Measurements from ENCODE around the gene RBM47.

DNA sequence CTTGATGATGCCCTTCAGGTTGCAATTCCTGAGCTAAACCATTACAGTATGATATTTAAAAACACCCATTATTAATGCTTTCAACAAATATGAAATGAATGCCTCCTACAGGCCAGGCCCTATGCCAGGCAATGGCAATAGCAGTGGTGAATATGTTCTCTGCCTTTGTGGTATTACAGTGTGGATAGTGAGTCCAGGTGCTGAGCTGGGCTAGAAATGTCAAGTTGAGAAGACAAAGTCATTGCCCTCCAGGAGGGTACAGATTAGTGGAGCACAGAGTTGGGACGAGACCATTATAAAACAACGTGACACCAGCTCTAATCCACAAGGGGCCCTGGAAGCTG is 81.9 kb downstream of the RBM47 start:
- TF ChIP-seq, protein P1, sequence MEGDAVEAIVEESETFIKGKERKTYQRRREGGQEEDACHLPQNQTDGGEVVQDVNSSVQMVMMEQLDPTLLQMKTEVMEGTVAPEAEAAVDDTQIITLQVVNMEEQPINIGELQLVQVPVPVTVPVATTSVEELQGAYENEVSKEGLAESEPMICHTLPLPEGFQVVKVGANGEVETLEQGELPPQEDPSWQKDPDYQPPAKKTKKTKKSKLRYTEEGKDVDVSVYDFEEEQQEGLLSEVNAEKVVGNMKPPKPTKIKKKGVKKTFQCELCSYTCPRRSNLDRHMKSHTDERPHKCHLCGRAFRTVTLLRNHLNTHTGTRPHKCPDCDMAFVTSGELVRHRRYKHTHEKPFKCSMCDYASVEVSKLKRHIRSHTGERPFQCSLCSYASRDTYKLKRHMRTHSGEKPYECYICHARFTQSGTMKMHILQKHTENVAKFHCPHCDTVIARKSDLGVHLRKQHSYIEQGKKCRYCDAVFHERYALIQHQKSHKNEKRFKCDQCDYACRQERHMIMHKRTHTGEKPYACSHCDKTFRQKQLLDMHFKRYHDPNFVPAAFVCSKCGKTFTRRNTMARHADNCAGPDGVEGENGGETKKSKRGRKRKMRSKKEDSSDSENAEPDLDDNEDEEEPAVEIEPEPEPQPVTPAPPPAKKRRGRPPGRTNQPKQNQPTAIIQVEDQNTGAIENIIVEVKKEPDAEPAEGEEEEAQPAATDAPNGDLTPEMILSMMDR (conservative IDR thresholded peaks at IDR 0.05; ENCODE audit: low read depth in 2 of 2): no peak
- no peak for TF ChIP-seq NANOG (IDR thresholded peaks at IDR 0.05; ENCODE audit: borderline replicate concordance)
- no peak for TF ChIP-seq EZH2 (IDR thresholded peaks at IDR 0.05; ENCODE audit: low read depth, unreplicated experiment)
- TF ChIP-seq EZH2phosphoT487 (IDR thresholded peaks at IDR 0.05; ENCODE audit: unreplicated experiment): no peak
- no peak for TF ChIP-seq POLR2AphosphoS5 (IDR thresholded peaks at IDR 0.05; ENCODE audit: low read depth)
- TF ChIP-seq, protein P2, sequence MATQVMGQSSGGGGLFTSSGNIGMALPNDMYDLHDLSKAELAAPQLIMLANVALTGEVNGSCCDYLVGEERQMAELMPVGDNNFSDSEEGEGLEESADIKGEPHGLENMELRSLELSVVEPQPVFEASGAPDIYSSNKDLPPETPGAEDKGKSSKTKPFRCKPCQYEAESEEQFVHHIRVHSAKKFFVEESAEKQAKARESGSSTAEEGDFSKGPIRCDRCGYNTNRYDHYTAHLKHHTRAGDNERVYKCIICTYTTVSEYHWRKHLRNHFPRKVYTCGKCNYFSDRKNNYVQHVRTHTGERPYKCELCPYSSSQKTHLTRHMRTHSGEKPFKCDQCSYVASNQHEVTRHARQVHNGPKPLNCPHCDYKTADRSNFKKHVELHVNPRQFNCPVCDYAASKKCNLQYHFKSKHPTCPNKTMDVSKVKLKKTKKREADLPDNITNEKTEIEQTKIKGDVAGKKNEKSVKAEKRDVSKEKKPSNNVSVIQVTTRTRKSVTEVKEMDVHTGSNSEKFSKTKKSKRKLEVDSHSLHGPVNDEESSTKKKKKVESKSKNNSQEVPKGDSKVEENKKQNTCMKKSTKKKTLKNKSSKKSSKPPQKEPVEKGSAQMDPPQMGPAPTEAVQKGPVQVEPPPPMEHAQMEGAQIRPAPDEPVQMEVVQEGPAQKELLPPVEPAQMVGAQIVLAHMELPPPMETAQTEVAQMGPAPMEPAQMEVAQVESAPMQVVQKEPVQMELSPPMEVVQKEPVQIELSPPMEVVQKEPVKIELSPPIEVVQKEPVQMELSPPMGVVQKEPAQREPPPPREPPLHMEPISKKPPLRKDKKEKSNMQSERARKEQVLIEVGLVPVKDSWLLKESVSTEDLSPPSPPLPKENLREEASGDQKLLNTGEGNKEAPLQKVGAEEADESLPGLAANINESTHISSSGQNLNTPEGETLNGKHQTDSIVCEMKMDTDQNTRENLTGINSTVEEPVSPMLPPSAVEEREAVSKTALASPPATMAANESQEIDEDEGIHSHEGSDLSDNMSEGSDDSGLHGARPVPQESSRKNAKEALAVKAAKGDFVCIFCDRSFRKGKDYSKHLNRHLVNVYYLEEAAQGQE (IDR thresholded peaks at IDR 0.05; ENCODE audit: unreplicated experiment): no peak
- TF ChIP-seq JUNB (IDR thresholded peaks at IDR 0.05; ENCODE audit: unreplicated experiment): no peak
- no peak for TF ChIP-seq CREB1 (CRISPR knock-in tag; IDR thresholded peaks at IDR 0.05; ENCODE audit: low read depth)
- no peak for TF ChIP-seq ZNF331 (CRISPR knock-in tag; IDR thresholded peaks at IDR 0.05; ENCODE audit: low read depth)

All from GM23338 (cell line).